GM12878 (cell line): Measurements from ENCODE around the gene WDR17.

Experiments used
- GABPA ChIP-seq: IDR thresholded peaks from 2 replicates; pipeline ENCODE4 v1.6.1; 2014; ENCODE audit warnings: antibody characterized with exemption, low read depth, mild to moderate bottlenecking, inconsistent platforms
- TF ChIP-seq, protein P1 (sequence below), 3 experiments: IDR thresholded peaks in 2 of 3; conservative IDR thresholded peaks in 1 of 3; 2 replicates each; pipeline ENCODE4 v1.5.1; 2011; ENCODE audit warnings: low read depth in 3 of 3, low read length in 3 of 3, mild to moderate bottlenecking in 3 of 3, control low read depth in 2 of 3, moderate library complexity in 2 of 3, inconsistent platforms in 1 of 3, mixed read lengths in 1 of 3; ENCODE audit not compliant: control insufficient read depth in 2 of 3, insufficient read depth in 1 of 3; ENCODE audit errors: extremely low read depth in 1 of 3

DNA sequence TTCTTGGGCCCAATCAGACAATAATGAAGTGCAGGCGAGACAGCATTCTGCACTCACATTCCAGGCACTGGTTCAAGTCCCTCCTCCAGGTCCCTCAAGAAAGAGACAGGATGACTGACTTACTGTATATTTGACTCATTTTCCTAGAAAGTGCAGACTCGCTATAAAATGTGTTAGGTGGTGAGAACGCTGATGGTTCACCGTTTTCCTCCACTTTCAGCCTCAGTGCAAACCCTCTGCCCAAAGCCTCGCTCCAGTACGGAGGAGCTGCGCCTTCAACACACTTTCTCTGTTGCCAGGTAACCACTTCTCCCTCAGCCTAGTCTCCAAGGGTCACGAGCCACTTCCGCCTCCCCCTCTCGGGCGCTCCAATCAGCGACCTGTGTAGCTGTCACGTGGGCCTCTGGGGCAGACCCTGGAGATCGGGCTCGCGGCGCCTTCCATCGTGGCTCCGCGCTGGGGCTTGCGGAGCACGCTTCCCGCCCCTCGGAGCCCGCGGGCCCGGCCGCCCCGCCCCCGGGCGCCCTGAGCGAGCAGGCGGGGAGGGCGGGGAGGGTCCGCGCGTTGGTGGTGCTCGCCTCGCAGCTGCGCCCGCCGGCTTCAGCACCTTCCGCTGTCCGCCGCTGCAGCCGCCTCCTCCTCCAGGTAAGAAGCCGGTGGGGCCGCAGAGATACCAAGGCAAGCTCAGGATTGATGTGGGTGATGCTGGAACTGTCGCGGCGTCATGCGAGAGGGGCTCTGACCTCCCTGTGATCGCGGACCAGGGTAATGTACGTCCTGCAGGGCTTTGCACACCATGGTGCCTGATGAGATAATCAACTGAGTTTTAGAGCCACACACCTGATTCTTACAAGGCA, at the start of gene WDR17:
- TF ChIP-seq GABPA, result no peak
- TF ChIP-seq, protein P1, sequence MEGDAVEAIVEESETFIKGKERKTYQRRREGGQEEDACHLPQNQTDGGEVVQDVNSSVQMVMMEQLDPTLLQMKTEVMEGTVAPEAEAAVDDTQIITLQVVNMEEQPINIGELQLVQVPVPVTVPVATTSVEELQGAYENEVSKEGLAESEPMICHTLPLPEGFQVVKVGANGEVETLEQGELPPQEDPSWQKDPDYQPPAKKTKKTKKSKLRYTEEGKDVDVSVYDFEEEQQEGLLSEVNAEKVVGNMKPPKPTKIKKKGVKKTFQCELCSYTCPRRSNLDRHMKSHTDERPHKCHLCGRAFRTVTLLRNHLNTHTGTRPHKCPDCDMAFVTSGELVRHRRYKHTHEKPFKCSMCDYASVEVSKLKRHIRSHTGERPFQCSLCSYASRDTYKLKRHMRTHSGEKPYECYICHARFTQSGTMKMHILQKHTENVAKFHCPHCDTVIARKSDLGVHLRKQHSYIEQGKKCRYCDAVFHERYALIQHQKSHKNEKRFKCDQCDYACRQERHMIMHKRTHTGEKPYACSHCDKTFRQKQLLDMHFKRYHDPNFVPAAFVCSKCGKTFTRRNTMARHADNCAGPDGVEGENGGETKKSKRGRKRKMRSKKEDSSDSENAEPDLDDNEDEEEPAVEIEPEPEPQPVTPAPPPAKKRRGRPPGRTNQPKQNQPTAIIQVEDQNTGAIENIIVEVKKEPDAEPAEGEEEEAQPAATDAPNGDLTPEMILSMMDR (IDR thresholded peaks at IDR 0.05 in 2 of 3, conservative IDR thresholded peaks at IDR 0.05 in 1 of 3; ENCODE audit: control insufficient read depth in 2 of 3, extremely low read depth in 1 of 3, insufficient read depth in 1 of 3, low read depth in 3 of 3, low read length in 3 of 3), result no peak
